Measurements from ENCODE around the gene FANCC.
"Not testable (repeated sequence)": the region's sequence is repeated elsewhere in the genome, so short reads cannot be mapped to it uniquely, and the experiment has no call there.

FANCC gene

GRCh38 chr9:95226921-95227320, 90.6 kb downstream of the FANCC start:
- no peak for DNase-seq

GRCh38 chr9:95225726-95226106, 91.8 kb downstream of the FANCC start:
- DNase-seq, result no peak

- no peak for DNase-seq
Measured at GRCh38 chr9:95225076-95225725, 92.3 kb downstream of the FANCC start.

GRCh38 chr9:95224376-95225019, 93.0 kb downstream of the FANCC start:
- no peak for DNase-seq

- not testable (repeated sequence) for DNase-seq
Measured at GRCh38 chr9:95220352-95220751, 97.2 kb downstream of the FANCC start.

GRCh38 chr9:95218773-95219172, 98.7 kb downstream of the FANCC start:
- DNase-seq, result no peak

- no peak for DNase-seq
Measured at GRCh38 chr9:95217936-95218335, 99.6 kb downstream of the FANCC start.

GRCh38 chr9:95215336-95215898, 102.1 kb downstream of the FANCC start:
- no peak for DNase-seq

GRCh38 chr9:95213117-95213516, 104.4 kb downstream of the FANCC start:
- DNase-seq, result no peak

- no peak for DNase-seq
Measured at GRCh38 chr9:95211028-95211427, 106.5 kb downstream of the FANCC start.

- no peak for DNase-seq
Measured at GRCh38 chr9:95207403-95207802, 110.1 kb downstream of the FANCC start.

- DNase-seq, result no peak
Measured at GRCh38 chr9:95206143-95206542, 111.4 kb downstream of the FANCC start.

- no peak for DNase-seq
Measured at GRCh38 chr9:95204710-95205109, 112.8 kb downstream of the FANCC start.

- DNase-seq, result no peak
Measured at GRCh38 chr9:95204310-95204709, 113.2 kb downstream of the FANCC start.

GRCh38 chr9:95203019-95203418, 114.5 kb downstream of the FANCC start:
- DNase-seq, result not testable (repeated sequence)

- DNase-seq, result no peak
Measured at GRCh38 chr9:95202076-95202681, 115.3 kb downstream of the FANCC start.

- DNase-seq, result no peak
Measured at GRCh38 chr9:95201206-95201605, 116.3 kb downstream of the FANCC start.

- DNase-seq, result no peak
Measured at GRCh38 chr9:95197692-95198271, 119.7 kb downstream of the FANCC start.

GRCh38 chr9:95193480-95193879, 124.0 kb downstream of the FANCC start:
- DNase-seq, result no peak

- DNase-seq, result no peak
Measured at GRCh38 chr9:95193067-95193466, 124.4 kb downstream of the FANCC start.

- no peak for DNase-seq
Measured at GRCh38 chr9:95192631-95193030, 124.9 kb downstream of the FANCC start.

- DNase-seq, result no peak
Measured at GRCh38 chr9:95190413-95190812, 127.1 kb downstream of the FANCC start.

GRCh38 chr9:95189251-95190098, 128.0 kb downstream of the FANCC start:
- DNase-seq, result no peak

Data from central memory CD4-positive, alpha-beta T cell (primary cell).